A549 treated with dexamethasone at 1 μM for 4 hours (cell line): ENCODE data around the gene TNFSF13. TPM values are rescaled to one million over a fixed set of nuclear protein-coding genes. Genes with fewer than 3 reads are reported as not detected.

Experiments used
- total RNA-seq: library from RNA; stranded (reverse); fragments of 200-300 nt; extraction: Qiagen RNA extraction; gene quantifications from 5 replicates; pipeline ENCODE4 v1.2.3, GENCODE V29; 2022

The TNFSF13 gene, protein sequence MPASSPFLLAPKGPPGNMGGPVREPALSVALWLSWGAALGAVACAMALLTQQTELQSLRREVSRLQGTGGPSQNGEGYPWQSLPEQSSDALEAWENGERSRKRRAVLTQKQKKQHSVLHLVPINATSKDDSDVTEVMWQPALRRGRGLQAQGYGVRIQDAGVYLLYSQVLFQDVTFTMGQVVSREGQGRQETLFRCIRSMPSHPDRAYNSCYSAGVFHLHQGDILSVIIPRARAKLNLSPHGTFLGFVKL
- total RNA-seq, result 0.46 to 0.83 TPM (median 0.62 TPM) in 5 replicates

DNA sequence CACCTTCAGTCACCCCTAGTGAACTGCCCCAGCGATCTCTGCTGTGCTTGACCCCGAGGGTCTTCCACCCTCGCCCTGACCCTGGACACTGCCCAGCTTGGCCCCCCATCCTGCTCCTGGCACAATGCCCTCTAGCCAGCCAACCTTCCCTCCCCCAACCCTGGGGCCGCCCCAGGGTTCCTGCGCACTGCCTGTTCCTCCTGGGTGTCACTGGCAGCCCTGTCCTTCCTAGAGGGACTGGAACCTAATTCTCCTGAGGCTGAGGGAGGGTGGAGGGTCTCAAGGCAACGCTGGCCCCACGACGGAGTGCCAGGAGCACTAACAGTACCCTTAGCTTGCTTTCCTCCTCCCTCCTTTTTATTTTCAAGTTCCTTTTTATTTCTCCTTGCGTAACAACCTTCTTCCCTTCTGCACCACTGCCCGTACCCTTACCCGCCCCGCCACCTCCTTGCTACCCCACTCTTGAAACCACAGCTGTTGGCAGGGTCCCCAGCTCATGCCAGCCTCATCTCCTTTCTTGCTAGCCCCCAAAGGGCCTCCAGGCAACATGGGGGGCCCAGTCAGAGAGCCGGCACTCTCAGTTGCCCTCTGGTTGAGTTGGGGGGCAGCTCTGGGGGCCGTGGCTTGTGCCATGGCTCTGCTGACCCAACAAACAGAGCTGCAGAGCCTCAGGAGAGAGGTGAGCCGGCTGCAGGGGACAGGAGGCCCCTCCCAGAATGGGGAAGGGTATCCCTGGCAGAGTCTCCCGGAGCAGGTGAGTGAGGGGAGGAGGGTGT is at the start of gene TNFSF13:
Gene TNFSF13 (plus strand): TSS at position 207 of the 776 bp plus-strand sequence. CDS start 290 bp downstream, at position 497.

DNA sequence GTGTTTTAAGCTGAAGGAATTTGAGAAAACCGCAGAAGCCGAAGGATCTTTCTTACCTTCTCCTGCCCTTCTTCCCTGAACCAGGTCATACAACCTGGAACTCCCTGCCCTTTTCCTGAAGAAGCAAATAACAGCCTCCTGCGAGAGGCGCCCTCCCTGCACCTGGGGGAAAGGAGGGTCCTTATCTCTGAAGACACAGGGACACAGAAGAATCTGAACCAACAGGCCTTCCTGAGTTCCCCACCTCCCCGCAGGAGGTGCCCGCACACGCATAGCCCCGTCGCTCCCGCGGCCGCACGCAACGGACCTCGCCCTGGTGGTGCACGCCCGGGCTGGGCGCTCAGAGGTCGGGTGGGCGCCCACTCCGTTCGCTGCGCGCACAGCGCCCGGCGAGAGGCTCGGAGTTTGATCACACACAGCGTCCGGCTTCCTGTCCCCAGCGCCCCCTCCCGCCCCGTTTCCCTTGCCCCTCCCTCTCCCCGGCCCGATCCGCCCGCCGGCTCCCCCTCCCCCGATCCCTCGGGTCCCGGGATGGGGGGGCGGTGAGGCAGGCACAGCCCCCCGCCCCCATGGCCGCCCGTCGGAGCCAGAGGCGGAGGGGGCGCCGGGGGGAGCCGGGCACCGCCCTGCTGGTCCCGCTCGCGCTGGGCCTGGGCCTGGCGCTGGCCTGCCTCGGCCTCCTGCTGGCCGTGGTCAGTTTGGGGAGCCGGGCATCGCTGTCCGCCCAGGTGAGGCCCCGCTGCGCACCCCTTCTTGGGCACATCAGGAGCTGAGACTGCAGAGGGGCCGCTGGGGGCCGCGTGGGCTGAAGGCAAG is 9.8 kb upstream of the TNFSF13 start, which contains the start of gene TNFSF12:
Gene TNFSF12 (plus strand): TSS at position 474 of the 816 bp plus-strand sequence. CDS start 96 bp downstream, at position 570.

DNA sequence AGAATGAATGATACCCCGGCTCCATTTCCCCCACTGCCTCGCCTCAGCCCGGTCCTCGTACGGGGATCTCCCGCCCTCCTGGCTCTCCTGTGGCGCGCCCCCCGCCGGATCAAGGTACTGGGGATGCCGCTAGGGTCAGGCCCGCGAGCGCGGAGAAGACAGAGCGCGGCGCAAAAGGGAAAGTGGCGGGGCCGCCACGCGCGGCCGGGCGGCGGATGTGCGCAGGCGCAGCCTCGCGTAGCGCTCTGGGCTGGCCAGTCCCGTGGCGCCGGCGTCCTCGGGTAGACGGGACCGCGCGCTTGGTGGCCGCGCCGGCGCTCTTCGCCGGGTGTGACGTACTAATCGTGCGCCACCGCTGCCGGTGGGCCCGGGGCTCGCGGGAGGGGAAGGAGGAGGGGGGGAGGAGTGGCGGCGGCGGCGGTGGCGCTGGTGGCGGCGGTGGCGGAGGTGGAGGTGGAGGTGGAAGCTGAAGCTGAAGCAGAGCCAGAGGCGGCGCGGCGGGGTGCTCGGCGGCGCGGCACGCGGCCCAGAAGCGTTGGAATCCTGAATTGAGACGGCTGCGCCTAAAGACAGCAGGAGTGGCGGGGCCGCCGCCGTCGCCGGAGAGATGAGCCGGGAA is 3.1 kb downstream of the TNFSF13 start, which contains the start of gene SENP3:
Gene SENP3 (plus strand): TSS at position 331 of the 619 bp plus-strand sequence. CDS start 1,158 bp downstream, outside the sequence.

DNA sequence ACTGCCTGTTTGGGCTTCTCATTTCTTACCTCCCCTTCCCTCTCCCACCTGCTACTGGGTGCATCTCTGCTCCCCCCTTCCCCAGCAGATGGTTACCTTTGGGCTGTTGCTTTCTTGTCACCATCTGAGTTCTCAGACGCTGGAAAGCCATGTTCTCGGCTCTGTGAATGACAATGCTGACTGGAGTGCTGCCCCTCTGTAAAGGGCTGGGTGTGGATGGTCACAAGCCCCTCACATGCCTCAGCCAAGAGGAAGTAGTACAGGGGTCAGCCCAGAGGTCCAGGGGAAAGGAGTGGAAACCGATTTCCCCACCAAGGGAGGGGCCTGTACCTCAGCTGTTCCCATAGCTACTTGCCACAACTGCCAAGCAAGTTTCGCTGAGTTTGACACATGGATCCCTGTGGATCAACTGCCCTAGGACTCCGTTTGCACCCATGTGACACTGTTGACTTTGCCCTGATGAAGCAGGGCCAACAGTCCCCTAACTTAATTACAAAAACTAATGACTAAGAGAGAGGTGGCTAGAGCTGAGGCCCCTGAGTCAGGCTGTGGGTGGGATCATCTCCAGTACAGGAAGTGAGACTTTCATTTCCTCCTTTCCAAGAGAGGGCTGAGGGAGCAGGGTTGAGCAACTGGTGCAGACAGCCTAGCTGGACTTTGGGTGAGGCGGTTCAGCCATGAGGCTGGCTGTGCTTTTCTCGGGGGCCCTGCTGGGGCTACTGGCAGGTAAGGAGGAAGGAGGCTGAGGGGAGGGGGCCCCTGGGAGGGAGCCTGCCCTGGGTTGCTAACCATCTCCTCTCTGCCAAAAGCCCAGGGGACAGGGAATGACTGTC is 20.7 kb downstream of the TNFSF13 start, which contains the start of gene CD68:
Gene CD68 (plus strand): TSS at position 638 of the 833 bp plus-strand sequence. CDS start 40 bp downstream, at position 678.

DNA sequence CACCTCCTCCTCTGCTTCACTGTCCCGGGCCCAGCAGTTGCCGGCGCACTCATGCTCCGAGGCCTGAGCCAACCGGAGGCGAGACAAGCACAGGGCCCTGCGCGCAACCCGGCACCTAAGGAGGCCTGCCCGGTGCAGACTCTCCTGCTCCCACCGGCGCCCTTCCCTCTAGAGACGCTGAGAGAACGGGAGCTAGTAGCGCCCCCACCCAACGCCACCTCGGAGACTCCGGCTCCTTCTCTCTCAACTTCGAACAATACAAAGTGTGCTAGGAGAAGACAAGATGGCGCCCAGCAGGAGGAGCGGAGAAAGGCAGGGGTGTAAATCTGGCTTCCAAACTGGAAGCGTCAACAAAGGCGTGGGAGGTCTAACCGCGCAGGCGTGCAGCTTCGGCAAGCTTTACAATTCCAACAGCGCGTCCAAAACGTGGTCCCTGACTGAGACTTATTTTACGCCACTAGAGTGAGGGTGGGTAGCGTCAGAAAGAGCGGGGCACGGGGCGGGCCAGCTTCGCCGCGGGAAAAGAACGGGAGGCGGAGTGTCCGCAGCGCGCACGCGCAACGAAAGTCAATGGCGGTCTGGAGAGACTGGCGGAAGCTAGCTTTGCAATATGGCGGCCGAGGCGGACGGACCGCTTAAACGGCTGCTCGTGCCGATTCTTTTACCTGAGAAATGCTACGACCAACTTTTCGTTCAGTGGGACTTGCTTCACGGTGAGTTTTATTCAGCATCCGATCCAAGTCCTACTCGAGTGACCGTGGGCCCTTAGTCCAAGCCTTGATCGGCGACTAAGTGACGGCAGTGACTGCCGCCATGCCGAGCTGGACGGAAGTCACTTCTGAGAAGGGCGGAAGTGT is 24.9 kb downstream of the TNFSF13 start, which contains the start of gene MPDU1:
Gene MPDU1 (plus strand): TSS at position 600 of the 857 bp plus-strand sequence. CDS start 11 bp downstream, at position 611.

DNA sequence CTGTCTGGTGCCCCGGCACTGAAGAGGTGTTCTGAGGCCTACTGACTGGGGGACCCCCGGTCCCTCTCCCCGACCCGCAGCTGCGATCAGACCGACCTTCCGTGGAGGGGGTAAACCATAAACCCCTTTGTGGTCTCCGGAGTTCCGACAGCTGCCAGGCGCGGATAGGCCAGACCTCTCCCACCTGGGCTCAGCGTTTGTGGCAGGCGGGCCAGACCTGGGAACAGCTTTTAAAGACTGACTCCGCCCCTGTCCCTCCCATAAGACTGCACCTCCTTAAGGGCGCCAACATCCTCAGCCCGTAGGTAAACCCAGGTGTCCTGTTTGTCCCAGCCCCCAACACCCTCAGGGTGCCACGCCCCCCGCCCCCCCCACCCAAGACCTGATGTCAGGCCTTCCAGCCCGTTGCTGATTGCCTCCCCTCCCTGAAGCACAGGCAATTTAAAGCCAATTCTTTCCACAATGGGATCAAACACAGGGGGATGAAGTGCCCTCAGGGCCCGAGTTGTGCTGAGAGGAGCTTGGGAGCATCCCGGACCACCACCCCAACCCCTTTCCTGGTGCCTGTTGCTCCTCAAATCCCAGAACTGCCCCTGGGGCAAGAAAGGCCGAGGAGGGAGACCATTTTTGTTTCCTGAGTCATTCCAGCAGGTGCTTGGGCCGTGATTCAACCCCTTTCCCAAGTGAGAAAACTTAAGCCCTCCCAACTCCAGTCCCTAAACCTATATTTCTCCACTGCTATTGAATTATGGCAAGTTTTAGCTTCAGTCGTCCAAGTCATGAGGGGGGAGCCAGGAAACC is 31.5 kb downstream of the TNFSF13 start, which contains the start of gene SOX15:
Gene SOX15 (minus strand): TSS at position 204 of the 801 bp plus-strand sequence. CDS start 418 bp downstream, outside the sequence.

Other genes starting within 250 kb of the TNFSF13 start
- gene GPS2, start 243.4 kb upstream of the TNFSF13 start, total RNA-seq, result 82.4 to 111 TPM (median 103 TPM) in 5 replicates
- gene NEURL4, start 229.4 kb upstream of the TNFSF13 start, total RNA-seq, result 15.2 to 33.7 TPM (median 30.6 TPM) in 5 replicates
- 1.4 to 3.6 TPM (median 2.7 TPM) in 5 replicates for gene ACAP1, start 222.2 kb upstream of the TNFSF13 start, total RNA-seq
- 9.7 to 12.6 TPM (median 11.4 TPM) in 5 replicates for gene KCTD11, start 206.6 kb upstream of the TNFSF13 start, total RNA-seq
- not detected in 5 replicates for gene TMEM95, start 203.6 kb upstream of the TNFSF13 start, total RNA-seq
- gene TNK1, start 177.7 kb upstream of the TNFSF13 start, total RNA-seq, result 1.1 to 1.5 TPM (median 1.3 TPM) in 5 replicates
- 36.7 to 50.6 TPM (median 41.6 TPM) in 5 replicates for gene PLSCR3, start 164.2 kb upstream of the TNFSF13 start, total RNA-seq
- 204 to 220 TPM (median 207 TPM) in 5 replicates for gene TMEM256, start 154.7 kb upstream of the TNFSF13 start, total RNA-seq
- 11.3 to 19.7 TPM (median 17.9 TPM) in 5 replicates for gene NLGN2, start 150.9 kb upstream of the TNFSF13 start, total RNA-seq
- gene SPEM1, start 138.4 kb upstream of the TNFSF13 start, total RNA-seq, result 0.09 to 0.18 TPM (median 0.12 TPM) in 4 of 5 replicates, not detected in the other
- 0.13 to 0.18 TPM in 2 of 5 replicates, not detected in the others for gene SPEM2, start 133.1 kb upstream of the TNFSF13 start, total RNA-seq
- 0.02 to 0.05 TPM (median 0.04 TPM) in 3 of 5 replicates, not detected in the others for gene SPEM3, start 129.9 kb upstream of the TNFSF13 start, total RNA-seq
- 10.3 to 14.6 TPM (median 13.0 TPM) in 5 replicates for gene TMEM102, start 123.3 kb upstream of the TNFSF13 start, total RNA-seq
- 1.1 to 1.3 TPM (median 1.1 TPM) in 5 replicates for gene FGF11, start 119.2 kb upstream of the TNFSF13 start, total RNA-seq
- gene CHRNB1, start 113.7 kb upstream of the TNFSF13 start, total RNA-seq, result 6.9 to 11.8 TPM (median 9.0 TPM) in 5 replicates
- 20.6 to 29.5 TPM (median 27.8 TPM) in 5 replicates for gene ZBTB4, start 79.1 kb upstream of the TNFSF13 start, total RNA-seq
- gene SLC35G6, start 77.3 kb upstream of the TNFSF13 start, total RNA-seq, result not detected in 5 replicates
- 49.1 to 95.5 TPM (median 91.3 TPM) in 5 replicates for gene POLR2A, start 74.4 kb upstream of the TNFSF13 start, total RNA-seq
- gene TNFSF12, start 9.7 kb upstream of the TNFSF13 start, total RNA-seq, result 6.8 to 12.9 TPM (median 12.1 TPM) in 5 replicates
- 87.8 to 104 TPM (median 102 TPM) in 5 replicates for gene SENP3, start 3.2 kb downstream of the TNFSF13 start, total RNA-seq
- 24.8 to 38.2 TPM (median 33.6 TPM) in 5 replicates for gene CD68, start 20.9 kb downstream of the TNFSF13 start, total RNA-seq
- 117 to 135 TPM (median 121 TPM) in 5 replicates for gene MPDU1, start 25.1 kb downstream of the TNFSF13 start, total RNA-seq
- gene SOX15, start 31.3 kb downstream of the TNFSF13 start, total RNA-seq, result 0.16 to 0.27 TPM (median 0.20 TPM) in 5 replicates
- gene FXR2, start 56.1 kb downstream of the TNFSF13 start, total RNA-seq, result 45.4 to 60.2 TPM (median 59.3 TPM) in 5 replicates
- 61.1 to 73.5 TPM (median 62.9 TPM) in 5 replicates for gene SAT2, start 69.1 kb downstream of the TNFSF13 start, total RNA-seq
- 0.27 to 0.56 TPM (median 0.43 TPM) in 5 replicates for gene SHBG, start 71.4 kb downstream of the TNFSF13 start, total RNA-seq
- 0.08 to 0.46 TPM (median 0.39 TPM) in 5 replicates for gene ATP1B2, start 92.2 kb downstream of the TNFSF13 start, total RNA-seq
- gene TP53, start 128.7 kb downstream of the TNFSF13 start, total RNA-seq, result 38.7 to 51.6 TPM (median 47.4 TPM) in 5 replicates
- gene WRAP53, start 129.7 kb downstream of the TNFSF13 start, total RNA-seq, result 27.7 to 33.8 TPM (median 32.7 TPM) in 5 replicates
- gene EFNB3, start 146.5 kb downstream of the TNFSF13 start, total RNA-seq, result 0.99 to 1.5 TPM (median 1.3 TPM) in 5 replicates
- gene DNAH2, start 159.0 kb downstream of the TNFSF13 start, total RNA-seq, result 0.02 to 0.06 TPM (median 0.03 TPM) in 5 replicates